Gastrocnemius medialis (tissue), 4 donors: ENCODE measurements around the gene SELENOP.

Experiments
- CTCF ChIP-seq, 5 experiments: fragments of 450-650 bp in 3 of 5; fragments of 200-600 bp in 2 of 5; sonication (generic) in 2 of 5; IDR thresholded peaks in 4 of 5; conservative IDR thresholded peaks in 1 of 5; 1 replicate in 4 of 5; 2 replicates in 1 of 5; pipeline ENCODE4 v1.5.1; 2016 to 2019; ENCODE audit warnings: antibody characterized with exemption in 5 of 5, mild to moderate bottlenecking in 3 of 5, moderate library complexity in 3 of 5
- POLR2A ChIP-seq, 2 donors: fragments of 450-650 bp; IDR thresholded peaks; one replicate each; pipeline ENCODE4 v1.6.1; 2017; ENCODE audit warnings: antibody characterized with exemption in 2 of 2, mild to moderate bottlenecking in 2 of 2, moderate library complexity in 2 of 2

GRCh38 chr5:42787845-42788244 lies 23.8 kb downstream of the SELENOP start:
- TF ChIP-seq CTCF (IDR thresholded peaks at IDR 0.05 in 4 of 5, conservative IDR thresholded peaks at IDR 0.05 in 1 of 5) (no peak), POLR2A (IDR thresholded peaks at IDR 0.05) (no peak)
